Small intestine (tissue), 7 donors: ENCODE results near the gene UQCRQ. TPM values are rescaled to one million over a fixed set of nuclear protein-coding genes. Genes with fewer than 3 reads are reported as not detected.

ENCODE experiments used
- DNase-seq, 2 donors: peaks; one replicate each; pipeline versions ENCODE4 v3.0.0 to v3.0.0-alpha.2; 2013
- FAIRE-seq: peaks from 2 replicates; lab custom pipeline; 2012; peaks lifted over from hg19 to GRCh38; lab: Jason Lieb, UNC
- H3K27ac ChIP-seq, 3 donors: one replicate each; pipeline ENCODE4 v1.5.1; 2013; ENCODE audit warnings: low read length in 2 of 3, mild to moderate bottlenecking in 2 of 3, control low read depth in 1 of 3, inconsistent platforms in 1 of 3, low read depth in 1 of 3, moderate library complexity in 1 of 3
- H3K27me3 ChIP-seq, 3 donors: one replicate each; pipeline ENCODE4 v1.6.1; 2013; ENCODE audit warnings: low read length in 3 of 3, inconsistent platforms in 1 of 3; ENCODE audit not compliant: control insufficient read depth in 3 of 3, insufficient read depth in 3 of 3
- H3K36me3 ChIP-seq, 3 donors: one replicate each; pipeline ENCODE4 v1.6.1; 2013; ENCODE audit warnings: low read length in 3 of 3, inconsistent platforms in 1 of 3, low read depth in 1 of 3, mild to moderate bottlenecking in 1 of 3, moderate library complexity in 1 of 3; ENCODE audit not compliant: control insufficient read depth in 3 of 3, insufficient read depth in 2 of 3
- H3K4me1 ChIP-seq, 3 donors: one replicate each; pipeline ENCODE4 v1.6.1; 2013; ENCODE audit warnings: low read length in 2 of 3, inconsistent platforms in 1 of 3, low read depth in 1 of 3, mild to moderate bottlenecking in 1 of 3, moderate library complexity in 1 of 3; ENCODE audit not compliant: control insufficient read depth in 3 of 3, insufficient read depth in 2 of 3
- H3K4me3 ChIP-seq, 3 donors: one replicate each; pipeline ENCODE4 v1.5.1; 2013; ENCODE audit warnings: low read length in 3 of 3, control low read depth in 1 of 3, inconsistent platforms in 1 of 3, low read depth in 1 of 3, mild to moderate bottlenecking in 1 of 3, moderate library complexity in 1 of 3
- H3K9me3 ChIP-seq, 2 donors: one replicate each; pipeline ENCODE4 v1.6.1; 2013; ENCODE audit warnings: low read depth in 1 of 2, low read length in 1 of 2; ENCODE audit not compliant: control insufficient read depth in 2 of 2, insufficient read depth in 1 of 2
- WGBS, 3 donors: extraction: QIAGEN DNeasy Blood & Tissue Kit; methylation state at CpG; one replicate each; pipeline ENCODE4 v1.1.7; 2013; 5-methylcytosine and 5-hydroxymethylcytosine counted together
- polyA plus RNA-seq, 4 donors: library from polyadenylated mRNA; stranded (reverse) in 3 of 4; unstranded in 1 of 4; fragments of 200-250 nt in 3 of 4; fragments of 120-200 nt in 1 of 4; gene quantifications; one replicate each; pipeline versions ENCODE4 v1.2.1 to v1.2.3, GENCODE V29; 2013
- donor health status: healthy with polysubstance abuse.
- donor health status: control.
- donor health status: control.
- donor health status: Bipolar disorder and iron deficiency.
- donor health status: healthy.

Gene UQCRQ
- polyA plus RNA-seq, 4 donors = 225 to 872 (median 544) TPM

DNA sequence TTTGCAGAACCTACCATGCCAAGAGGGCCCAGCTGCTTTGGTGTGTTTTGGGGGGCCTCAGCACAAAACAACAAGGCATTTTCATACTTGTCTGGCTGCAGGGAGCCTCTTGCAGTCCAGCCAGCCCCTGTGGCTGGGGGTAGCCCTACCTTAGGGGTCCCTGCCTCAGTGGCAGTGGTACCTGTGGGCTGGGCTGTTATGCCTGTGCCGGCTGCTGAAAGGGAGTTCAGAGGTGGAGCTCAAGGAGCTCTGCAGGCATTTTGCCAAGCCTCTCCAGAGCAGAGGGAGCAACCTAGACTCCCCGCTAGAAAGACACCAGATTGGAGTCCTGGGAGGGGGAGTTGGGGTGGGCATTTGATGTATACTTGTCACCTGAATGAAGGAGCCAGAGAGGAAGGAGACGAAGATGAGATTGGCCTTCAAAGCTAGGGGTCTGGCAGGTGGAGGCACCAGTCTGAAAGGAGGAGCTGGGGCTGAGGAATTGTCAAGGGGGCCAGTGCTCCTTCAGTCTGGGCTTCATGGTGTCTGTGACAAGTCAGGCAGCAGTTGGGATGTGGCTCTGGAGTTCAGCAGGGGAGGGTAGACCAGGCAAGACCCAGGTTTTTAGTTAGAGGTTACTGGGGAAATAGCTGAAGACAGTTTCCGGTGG, 37.5 kb upstream of the UQCRQ start:
- no peaks in the 10 kb centered on the region for H3K9me3 ChIP-seq
- H3K36me3 ChIP-seq = peaks cover 0 to 32% (median 0%) of the 10 kb centered on the region in 3 donors
- H3K4me1 ChIP-seq = peaks cover 4 to 24% (median 4%) of the 10 kb centered on the region in 3 donors
- peak in 1 of 2 donors; percentile 49 for DNase-seq
- FAIRE-seq = no peak
- WGBS, 3 donors = 14 to 58% (median 39%) methylated on average over 4 of the region's 4 CpGs
- peak overlapping the region in 1 of 3 donors; percentile 30 for H3K27ac ChIP-seq
- H3K4me3 ChIP-seq = peak overlapping the region; percentile 40 to 82 (median 62)
- H3K27me3 ChIP-seq = no peaks in the 10 kb centered on the region

DNA sequence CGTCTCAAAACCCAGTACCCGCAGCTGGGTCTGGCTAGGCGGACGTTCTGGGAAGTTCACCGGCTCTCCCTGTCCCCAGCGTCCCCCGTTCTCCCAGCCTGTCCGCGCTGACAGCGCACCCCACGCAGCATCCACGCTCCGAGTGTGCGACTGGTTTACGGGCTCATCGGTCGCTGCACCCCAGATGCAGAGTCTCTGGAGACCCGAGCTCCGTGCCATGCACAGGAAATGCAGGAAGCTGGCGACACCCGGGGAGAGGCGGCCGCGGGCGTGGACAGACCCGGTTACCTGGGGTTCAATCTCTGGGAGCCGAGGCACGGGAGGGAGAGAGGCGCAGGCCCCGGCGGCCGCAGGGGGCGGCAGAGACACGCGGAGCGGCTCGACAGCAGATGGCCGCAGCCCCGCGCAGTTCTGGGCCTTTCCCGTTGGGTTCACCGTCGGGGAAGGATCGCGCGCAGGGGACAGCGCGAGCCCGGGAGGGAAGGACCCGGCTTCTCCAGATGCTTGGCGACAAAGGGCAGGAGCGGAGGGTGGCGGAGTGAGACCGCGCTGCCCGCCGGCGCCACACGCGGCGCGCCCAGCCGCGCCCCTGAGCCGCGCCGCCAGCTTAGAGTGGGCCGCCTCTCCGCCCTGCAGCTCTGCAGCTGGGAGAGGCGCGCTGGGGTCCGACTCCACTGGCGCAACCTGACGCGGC, 36.6 kb upstream of the UQCRQ start:
- Histone ChIP-seq H3K27me3 (no peaks in the 10 kb centered on the region), H3K4me1 (peaks cover 4 to 24% (median 4%) of the 10 kb centered on the region in 3 donors), H3K4me3 (peak overlapping the region; percentile 61 to 82 (median 62)), H3K9me3 (no peaks in the 10 kb centered on the region), H3K27ac (peak overlapping the region; percentile 60 to 93 (median 82)), H3K36me3 (peaks cover 0 to 23% (median 0%) of the 10 kb centered on the region in 3 donors)
- FAIRE-seq (no peak), DNase-seq (peak; percentile 83 to 96)
- 1 to 3% (median 2%) methylated on average over 54 to 75 of the region's 75 CpGs for WGBS, 3 donors

DNA sequence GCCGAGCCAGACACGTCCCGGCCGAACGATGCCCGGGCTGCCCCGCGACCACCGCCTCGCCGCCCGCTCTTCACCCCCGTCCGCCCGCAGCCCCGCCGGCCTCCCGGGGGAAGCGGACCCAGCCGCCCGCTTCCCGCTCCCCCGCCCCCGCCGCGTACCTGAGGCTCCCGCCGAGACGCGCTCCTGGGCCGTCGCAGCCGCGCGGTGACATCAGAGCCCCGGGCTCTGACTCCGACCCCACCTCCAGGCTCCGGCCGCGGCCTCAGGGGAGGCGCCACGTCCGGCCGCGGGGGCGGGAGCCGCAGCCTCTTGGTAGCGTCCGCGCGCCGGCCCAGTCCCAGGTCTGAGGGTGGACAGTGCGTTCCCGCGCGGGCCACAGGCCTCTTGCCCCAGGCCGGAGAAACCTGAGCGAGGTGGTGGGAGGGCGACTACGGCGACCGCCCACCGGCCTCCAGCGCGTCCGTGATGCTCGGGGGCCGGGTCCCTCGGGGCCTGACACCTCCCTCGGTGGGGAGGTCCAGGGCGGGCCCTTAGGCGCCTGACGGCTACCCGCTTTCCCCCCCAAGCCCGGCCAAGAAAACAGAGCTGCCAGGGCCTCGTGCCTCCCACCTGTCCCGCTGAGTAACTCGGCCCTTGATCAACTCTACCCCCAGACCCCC, 35.9 kb upstream of the UQCRQ start, which contains the start of gene SHROOM1:
TSS of gene SHROOM1 (minus strand) at position 212 of the 659 bp plus-strand sequence. CDS start 4,507 bp downstream, outside the sequence.
- FAIRE-seq (no peak), DNase-seq (peak; percentile 73 to 87)
- peaks cover 0 to 19% (median 0%) of the 10 kb centered on the region in 3 donors for H3K36me3 ChIP-seq
- no peaks in the 10 kb centered on the region for H3K9me3 ChIP-seq
- peak within 1 kb of the TSS; percentile 60 to 93 (median 82) for H3K27ac ChIP-seq
- 3% methylated on average over 62 to 78 of the region's 78 CpGs for WGBS, 3 donors
- H3K4me3 ChIP-seq = peak within 1 kb of the TSS; percentile 61 to 82 (median 62)
- no peaks in the 10 kb centered on the region for H3K27me3 ChIP-seq
- peaks cover 4 to 26% (median 4%) of the 10 kb centered on the region in 3 donors for H3K4me1 ChIP-seq

DNA sequence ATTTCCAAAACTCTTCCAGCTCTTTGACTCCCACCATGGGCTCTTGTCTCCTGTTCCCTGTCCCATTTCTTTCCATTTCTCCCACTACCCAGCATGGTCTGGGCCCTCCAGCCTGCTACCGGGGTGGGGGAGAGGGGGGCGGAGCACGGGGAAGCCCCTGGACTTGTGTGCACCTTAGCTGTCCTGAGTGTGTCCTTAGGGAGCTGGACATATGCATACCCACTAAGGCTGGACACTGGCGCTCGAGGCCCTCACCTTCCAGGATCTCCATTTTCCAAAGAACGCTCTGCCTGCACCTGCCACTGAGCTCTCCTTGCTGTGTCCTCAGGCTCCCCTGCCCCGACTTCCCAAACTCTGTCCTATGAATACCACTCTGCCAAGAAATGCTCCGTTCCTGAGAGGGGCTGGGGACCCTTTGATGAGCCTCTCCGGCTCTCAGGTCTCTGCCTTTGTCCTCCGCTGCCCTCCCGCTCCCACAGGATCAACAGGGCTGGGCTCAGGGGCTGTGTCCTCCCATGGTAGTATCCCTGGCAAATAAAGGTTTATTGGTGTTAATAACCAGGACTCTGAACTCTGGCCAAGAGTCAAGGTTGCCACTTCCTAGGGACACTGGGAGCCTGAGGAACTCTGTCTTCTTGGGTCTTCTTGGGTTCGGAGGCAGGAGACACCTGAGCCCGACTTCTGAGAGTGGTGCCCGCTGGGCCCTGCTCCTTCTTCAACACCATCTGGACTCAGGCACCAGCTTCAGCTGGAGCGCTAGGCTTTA, 35.2 kb upstream of the UQCRQ start:
- H3K4me3 ChIP-seq = peak overlapping the region; percentile 61 to 82 (median 62)
- no peaks in the 10 kb centered on the region for H3K9me3 ChIP-seq
- H3K4me1 ChIP-seq = peaks cover 4 to 21% (median 4%) of the 10 kb centered on the region in 3 donors
- H3K27ac ChIP-seq = peak overlapping the region; percentile 60 to 93 (median 82)
- FAIRE-seq (no peak), DNase-seq (peak; percentile 54 to 70)
- peaks cover 0 to 14% (median 0%) of the 10 kb centered on the region in 3 donors for H3K36me3 ChIP-seq
- no peaks in the 10 kb centered on the region for H3K27me3 ChIP-seq
- WGBS, 3 donors = 75 to 87% (median 85%) methylated on average over 14 to 15 of the region's 15 CpGs

DNA sequence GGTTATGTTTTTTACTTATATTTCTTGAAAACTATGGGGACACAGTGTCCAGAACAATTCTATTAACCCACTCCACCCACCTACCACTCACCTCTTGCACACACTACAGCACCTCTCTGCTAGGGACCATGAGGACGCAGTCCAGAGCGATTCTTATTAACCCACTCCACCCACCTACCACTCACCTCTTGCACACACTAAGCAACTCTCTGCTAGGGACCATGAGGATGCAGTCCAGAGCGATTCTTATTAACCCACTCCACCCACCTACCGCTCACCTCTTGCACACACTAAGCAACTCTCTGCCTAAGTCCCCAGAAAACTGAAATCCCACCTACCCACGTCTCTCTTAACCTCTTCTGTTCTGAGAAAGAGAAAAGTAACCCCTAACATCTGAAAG, 33.8 kb upstream of the UQCRQ start:
- no peak for FAIRE-seq
- Histone ChIP-seq H3K36me3 (peaks cover 0 to 7% (median 0%) of the 10 kb centered on the region in 3 donors), H3K27ac (no peak overlapping the region), H3K4me1 (peaks cover 4 to 31% (median 4%) of the 10 kb centered on the region in 3 donors), H3K9me3 (no peaks in the 10 kb centered on the region), H3K4me3 (no peak overlapping the region), H3K27me3 (no peaks in the 10 kb centered on the region)
- WGBS, 3 donors = 88 to 94% (median 90%) methylated on average over 5 of the region's 5 CpGs
- no peak for DNase-seq

DNA sequence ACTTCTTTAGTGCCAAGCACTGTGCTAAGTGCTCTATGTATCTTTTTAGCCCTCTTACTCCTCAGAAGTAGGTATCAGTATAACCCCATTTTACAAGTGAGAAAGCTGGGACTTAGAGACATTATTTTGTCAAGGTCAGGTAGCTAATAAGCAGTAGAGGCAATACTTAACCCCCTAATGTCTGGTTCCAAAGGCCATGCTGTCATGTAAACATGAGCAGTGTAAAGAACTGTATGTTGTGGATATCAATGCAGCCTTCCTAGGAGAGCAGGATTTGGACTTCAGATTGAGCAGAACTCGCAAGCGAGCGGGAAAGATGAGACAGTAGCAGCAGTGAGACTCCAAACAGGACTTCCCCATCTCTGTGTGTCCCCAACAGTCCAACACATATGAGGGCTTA, 32.4 kb upstream of the UQCRQ start:
- no peaks in the 10 kb centered on the region for H3K9me3 ChIP-seq
- DNase-seq = no peak
- FAIRE-seq = no peak
- H3K4me3 ChIP-seq = no peak overlapping the region
- H3K36me3 ChIP-seq = peaks cover 0 to 2% (median 0%) of the 10 kb centered on the region in 3 donors
- no peaks in the 10 kb centered on the region for H3K27me3 ChIP-seq
- H3K4me1 ChIP-seq = peaks cover 10 to 38% (median 11%) of the 10 kb centered on the region in 3 donors
- 92 to 100% (median 99%) methylated on average over 3 of the region's 3 CpGs for WGBS, 3 donors
- no peak overlapping the region for H3K27ac ChIP-seq

DNA sequence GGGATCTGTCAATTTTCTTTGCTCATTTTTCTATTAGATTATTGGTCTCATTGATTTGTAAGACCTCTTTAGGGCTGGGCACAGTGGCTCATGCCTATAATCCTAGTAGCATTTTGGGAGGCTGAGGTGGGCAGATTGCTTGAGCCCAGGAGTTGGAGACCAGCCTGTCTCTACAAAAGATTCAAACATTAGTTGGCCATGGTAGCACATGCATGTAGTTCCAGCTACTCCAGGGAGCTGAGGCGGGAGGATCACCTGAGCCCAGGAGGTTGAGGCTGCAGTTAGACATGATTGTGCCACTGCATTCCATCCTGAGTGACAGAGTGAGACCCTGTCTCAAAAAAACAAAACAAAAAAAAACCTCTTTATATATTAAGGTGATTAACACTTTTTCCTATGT, 29.6 kb upstream of the UQCRQ start:
- Histone ChIP-seq H3K9me3 (no peaks in the 10 kb centered on the region), H3K27ac (peak overlapping the region in 2 of 3 donors; percentile 24 to 86), H3K4me1 (peaks cover 6 to 53% (median 7%) of the 10 kb centered on the region in 3 donors), H3K27me3 (no peaks in the 10 kb centered on the region), H3K36me3 (no peaks in the 10 kb centered on the region), H3K4me3 (no peak overlapping the region)
- DNase-seq (no peak), FAIRE-seq (no peak)
- 89 to 100% (median 93%) methylated on average over 1 of the region's 1 CpG for WGBS, 3 donors
